ENCODE data around the gene SH3YL1.
"Not testable (repeated sequence)": the region's sequence is repeated elsewhere in the genome, so short reads cannot be mapped to it uniquely, and the experiment has no call there.

The SH3YL1 gene

GRCh38 chr2:182509-183122 lies 81.2 kb downstream of the SH3YL1 start:
- no peak for DNase-seq (ENCODE audit: low read depth)

GRCh38 chr2:180311-180710 lies 83.5 kb downstream of the SH3YL1 start:
- DNase-seq (ENCODE audit: low read depth): no peak

GRCh38 chr2:179886-180285 lies 83.9 kb downstream of the SH3YL1 start:
- DNase-seq (ENCODE audit: low read depth): no peak

GRCh38 chr2:177733-178132 lies 86.1 kb downstream of the SH3YL1 start:
- no peak for DNase-seq (ENCODE audit: low read depth)

- no peak for DNase-seq (ENCODE audit: low read depth)
Observed at GRCh38 chr2:176917-177316, 86.9 kb downstream of the SH3YL1 start.

GRCh38 chr2:175880-176820 lies 87.7 kb downstream of the SH3YL1 start:
- peak; percentile 29 for DNase-seq (ENCODE audit: low read depth)

- no peak for DNase-seq (ENCODE audit: low read depth)
Observed at GRCh38 chr2:175161-175786, 88.6 kb downstream of the SH3YL1 start.

GRCh38 chr2:172120-172519 lies 91.7 kb downstream of the SH3YL1 start:
- DNase-seq (ENCODE audit: low read depth): not testable (repeated sequence)

- no peak for DNase-seq (ENCODE audit: low read depth)
Observed at GRCh38 chr2:169741-170140, 94.1 kb downstream of the SH3YL1 start.
